Stomach smooth muscle (tissue), 2 donors: Measurements from ENCODE around the gene SNX6.
"Not testable (repeated sequence)": the region's sequence is repeated elsewhere in the genome, so short reads cannot be mapped to it uniquely, and the experiment has no call there.

Source experiments
- H3K27ac ChIP-seq: one replicate; pipeline ENCODE4 v1.7.0; 2013; ENCODE audit warnings: mild to moderate bottlenecking, low read length, inconsistent platforms
- H3K27me3 ChIP-seq, 2 donors: one replicate each; pipeline ENCODE4 v1.7.0; 2013; ENCODE audit warnings: low read length in 2 of 2; ENCODE audit not compliant: insufficient read depth in 2 of 2, control insufficient read depth in 1 of 2
- H3K36me3 ChIP-seq, 2 donors: one replicate each; pipeline ENCODE4 v1.7.0; 2013; ENCODE audit warnings: low read length in 2 of 2; ENCODE audit not compliant: control insufficient read depth in 2 of 2, insufficient read depth in 2 of 2
- H3K4me1 ChIP-seq: one replicate; pipeline ENCODE4 v1.7.0; 2013; ENCODE audit warnings: low read length; ENCODE audit not compliant: control insufficient read depth, insufficient read depth
- H3K4me3 ChIP-seq, 2 donors: one replicate each; pipeline ENCODE4 v1.7.0; 2013; ENCODE audit warnings: low read length in 2 of 2
- H3K9ac ChIP-seq, 2 donors: one replicate each; pipeline ENCODE4 v1.7.0; 2013; ENCODE audit warnings: low read length in 2 of 2, mild to moderate bottlenecking in 1 of 2
- H3K9me3 ChIP-seq, 2 donors: one replicate each; pipeline ENCODE4 v1.7.0; 2013; ENCODE audit warnings: low read length in 2 of 2; ENCODE audit not compliant: control insufficient read depth in 2 of 2
- donor health status: healthy.
- donor health status: Pancreatic carcinoma.

SNX6 gene

DNA sequence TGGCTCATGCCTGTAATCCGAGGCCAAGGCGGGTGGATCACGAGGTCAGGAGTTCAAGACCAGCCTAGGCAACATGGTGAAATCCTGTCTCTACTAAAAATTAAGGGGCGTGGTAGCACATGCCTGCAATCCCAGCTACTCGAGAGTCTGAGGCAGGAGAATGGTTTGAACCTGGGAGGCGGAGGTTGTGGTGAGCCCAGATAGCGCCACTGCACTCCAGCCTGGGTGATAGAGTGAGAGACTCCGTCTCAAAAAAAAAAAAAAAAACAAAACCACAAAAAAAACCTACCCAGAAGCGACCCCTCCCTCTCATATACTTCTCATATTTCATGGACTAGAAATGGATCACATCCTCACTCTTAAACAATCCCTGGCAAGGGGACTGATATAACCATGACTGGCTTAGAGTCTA is 4.4 kb upstream of the SNX6 start:
- not testable (repeated sequence) for H3K4me1 ChIP-seq, H3K4me3 ChIP-seq, H3K9me3 ChIP-seq, H3K27ac ChIP-seq, H3K9ac ChIP-seq, H3K36me3 ChIP-seq, H3K27me3 ChIP-seq

DNA sequence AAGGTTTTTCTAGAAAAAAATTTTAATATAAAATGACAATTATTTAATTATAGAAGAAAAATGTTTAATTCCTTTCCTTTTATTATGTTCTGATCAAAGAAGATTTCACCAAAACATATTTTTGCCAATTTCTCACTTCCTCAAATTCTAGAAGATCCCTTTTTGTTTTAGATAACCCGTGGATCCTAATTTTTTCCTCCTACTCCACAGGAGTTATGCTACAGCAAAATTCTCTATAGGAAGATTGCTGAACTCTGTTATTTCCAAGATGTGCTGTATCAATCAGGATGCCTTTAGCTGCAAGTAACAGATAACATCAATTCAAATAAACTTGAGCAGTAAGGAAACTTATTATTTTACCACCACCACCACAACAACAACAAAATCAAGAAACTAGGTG is 3.8 kb upstream of the SNX6 start:
- H3K4me1 ChIP-seq: peaks cover 3% of the 10 kb centered on the region
- no peak overlapping the region for H3K4me3 ChIP-seq
- no peak overlapping the region for H3K27ac ChIP-seq
- H3K9ac ChIP-seq: no peak overlapping the region
- no peaks in the 10 kb centered on the region for H3K27me3 ChIP-seq
- H3K36me3 ChIP-seq: no peaks in the 10 kb centered on the region
- H3K9me3 ChIP-seq: no peaks in the 10 kb centered on the region

DNA sequence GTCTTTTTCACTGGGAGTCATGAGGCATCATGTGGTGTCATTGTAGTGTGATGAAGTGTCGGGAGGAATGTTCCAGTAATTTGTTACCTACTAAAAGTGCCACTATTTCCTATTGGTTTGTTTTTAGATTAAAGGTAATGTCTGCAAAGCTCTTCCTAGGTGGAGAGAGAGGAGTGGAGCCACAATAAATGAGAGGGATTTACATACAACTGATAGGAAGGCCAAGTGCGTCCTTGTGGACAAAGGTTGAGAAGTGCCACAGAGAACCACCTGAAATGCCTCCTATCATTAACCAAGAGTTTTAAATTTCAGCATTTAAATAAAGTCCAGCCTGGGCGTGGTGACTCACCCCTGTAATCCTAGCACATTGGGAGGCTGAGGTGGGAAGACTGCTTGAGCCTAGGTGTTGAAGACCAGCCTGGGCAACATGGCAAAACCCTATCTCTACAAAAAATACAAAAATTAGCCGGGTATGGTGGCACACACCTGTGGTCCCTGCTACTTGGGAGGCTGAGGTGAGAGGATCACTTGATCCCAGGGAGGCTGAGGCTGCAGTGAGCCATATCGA is 2.5 kb upstream of the SNX6 start:
- no peaks in the 10 kb centered on the region for H3K27me3 ChIP-seq
- no peak overlapping the region for H3K4me3 ChIP-seq
- peaks cover 3% of the 10 kb centered on the region for H3K4me1 ChIP-seq
- no peaks in the 10 kb centered on the region for H3K36me3 ChIP-seq
- no peaks in the 10 kb centered on the region for H3K9me3 ChIP-seq
- no peak overlapping the region for H3K27ac ChIP-seq
- no peak overlapping the region for H3K9ac ChIP-seq

DNA sequence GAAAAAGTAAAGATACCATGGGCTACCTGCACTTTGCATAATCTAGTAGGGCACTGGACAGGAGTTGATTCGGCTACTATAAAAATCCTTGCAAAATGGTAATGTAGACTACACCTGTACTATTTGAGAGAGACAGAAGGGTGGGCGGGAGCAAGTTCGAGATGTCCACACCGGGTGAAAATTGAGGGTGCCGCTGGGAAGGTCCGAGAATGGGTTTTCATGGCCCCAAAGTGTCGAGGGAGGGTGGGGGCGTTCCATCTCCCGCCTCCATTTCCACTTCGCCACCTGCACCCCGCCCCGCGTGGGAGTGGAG is 648 bp downstream of the SNX6 start:
- H3K27ac ChIP-seq: peak overlapping the region; percentile 85
- peaks cover 3% of the 10 kb centered on the region for H3K4me1 ChIP-seq
- H3K9ac ChIP-seq: peak overlapping the region; percentile 90 to 96

DNA sequence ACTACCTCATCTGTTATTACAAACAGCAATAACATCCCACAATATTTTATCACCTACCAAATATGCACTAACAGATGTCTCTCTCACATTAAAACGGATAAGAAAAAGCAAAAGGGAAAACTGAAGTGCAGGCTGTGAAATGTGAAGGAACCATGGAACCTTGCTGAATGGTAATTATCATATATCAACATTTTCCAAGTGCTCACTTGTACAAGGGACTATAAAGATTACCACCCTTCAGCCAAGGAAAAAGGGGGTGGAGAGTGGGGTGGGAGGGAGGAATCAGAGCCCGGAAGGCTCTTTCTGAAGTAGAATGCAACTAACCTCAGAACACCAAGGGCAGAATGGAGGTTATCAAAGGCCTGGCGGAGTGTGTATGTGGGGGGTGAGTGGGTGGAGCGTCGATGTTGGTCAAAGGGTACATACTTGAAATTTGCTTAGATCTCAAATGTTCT is 1.2 kb downstream of the SNX6 start:
- Histone ChIP-seq H3K4me1 (peaks cover 3% of the 10 kb centered on the region), H3K9ac (peak overlapping the region in 1 of 2 donors; percentile 90), H3K4me3 (peak overlapping the region; percentile 47 to 91), H3K27ac (no peak overlapping the region), H3K27me3 (no peaks in the 10 kb centered on the region), H3K9me3 (no peaks in the 10 kb centered on the region), H3K36me3 (no peaks in the 10 kb centered on the region)

More for the DNA sequence above, 648 bp downstream of the SNX6 start:
- peak overlapping the region; percentile 82 to 91 for H3K4me3 ChIP-seq
- H3K36me3 ChIP-seq: no peaks in the 10 kb centered on the region
- no peaks in the 10 kb centered on the region for H3K9me3 ChIP-seq
- no peaks in the 10 kb centered on the region for H3K27me3 ChIP-seq

DNA sequence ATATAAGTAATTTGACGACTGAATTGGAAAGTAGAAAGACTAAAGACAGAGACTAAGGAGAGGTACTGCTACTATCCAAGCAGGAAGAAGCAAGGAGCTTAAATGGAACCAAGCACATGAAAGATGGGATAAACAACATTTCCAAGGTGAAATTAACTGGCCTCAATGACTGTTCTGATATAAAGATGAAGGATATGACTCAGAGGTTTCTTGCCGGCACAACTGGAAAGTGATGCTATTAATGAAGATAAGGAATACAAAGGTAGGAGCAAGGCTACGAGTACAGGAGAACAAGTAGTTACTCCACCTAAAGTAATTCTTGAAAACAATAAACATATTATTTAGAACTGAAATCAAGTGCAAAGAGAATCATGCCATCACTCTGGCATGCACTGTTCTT is 6.4 kb downstream of the SNX6 start:
- no peaks in the 10 kb centered on the region for H3K27me3 ChIP-seq
- peaks cover 6 to 11% of the 10 kb centered on the region in 2 donors for H3K36me3 ChIP-seq
- no peak overlapping the region for H3K27ac ChIP-seq
- H3K9ac ChIP-seq: no peak overlapping the region
- H3K4me1 ChIP-seq: no peaks in the 10 kb centered on the region
- H3K4me3 ChIP-seq: no peak overlapping the region
- no peaks in the 10 kb centered on the region for H3K9me3 ChIP-seq

GRCh38 chr14:34620839-34621238 is 9.1 kb downstream of the SNX6 start:
- no peak overlapping the region for H3K9ac ChIP-seq
- no peaks in the 10 kb centered on the region for H3K27me3 ChIP-seq
- no peak overlapping the region for H3K4me3 ChIP-seq
- H3K27ac ChIP-seq: no peak overlapping the region
- no peaks in the 10 kb centered on the region for H3K9me3 ChIP-seq
- H3K36me3 ChIP-seq: peaks cover 11 to 15% of the 10 kb centered on the region in 2 donors
- no peaks in the 10 kb centered on the region for H3K4me1 ChIP-seq

DNA sequence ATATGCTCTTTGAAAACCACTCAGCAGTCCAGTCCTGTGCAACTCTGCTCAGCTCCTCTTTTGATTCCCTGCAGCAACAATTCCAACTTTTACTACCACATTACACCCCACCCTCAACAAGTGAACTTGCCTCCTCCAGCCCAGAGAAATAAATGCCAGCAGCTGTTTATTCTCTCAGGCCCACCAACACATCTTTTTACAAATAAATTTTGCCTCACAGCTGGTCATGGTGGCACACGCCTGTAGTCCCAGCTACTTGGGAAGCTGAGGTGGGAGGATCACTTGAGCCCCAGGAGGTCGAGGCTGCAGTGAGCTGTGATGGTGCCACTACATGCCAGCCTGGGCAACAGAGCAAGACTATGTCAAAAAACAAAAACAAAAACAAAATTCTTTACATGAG is 9.8 kb downstream of the SNX6 start:
- Histone ChIP-seq H3K4me1 (peaks cover 2% of the 10 kb centered on the region), H3K27ac (no peak overlapping the region), H3K9ac (no peak overlapping the region), H3K9me3 (no peaks in the 10 kb centered on the region), H3K4me3 (no peak overlapping the region), H3K27me3 (no peaks in the 10 kb centered on the region), H3K36me3 (peaks cover 11 to 15% of the 10 kb centered on the region in 2 donors)

DNA sequence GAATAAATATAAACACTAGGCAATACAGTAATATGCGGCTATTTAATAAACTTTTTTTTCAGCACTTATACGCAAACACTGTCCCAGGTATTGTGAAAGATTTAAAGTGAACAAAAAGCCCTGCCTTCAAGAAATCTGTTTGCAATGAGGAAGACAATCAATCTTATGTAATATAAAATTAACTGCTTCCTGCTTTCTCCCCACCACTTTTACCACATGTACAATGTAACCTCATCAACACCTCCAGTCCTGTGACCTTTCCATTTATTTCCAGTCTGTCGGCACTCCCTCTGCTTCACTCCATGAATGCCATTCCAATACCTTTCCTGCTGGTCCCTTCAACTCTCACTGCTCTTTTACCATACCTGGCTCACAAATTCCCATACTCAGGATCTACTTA is 10.5 kb downstream of the SNX6 start:
- H3K36me3 ChIP-seq: peaks cover 11 to 15% of the 10 kb centered on the region in 2 donors

DNA sequence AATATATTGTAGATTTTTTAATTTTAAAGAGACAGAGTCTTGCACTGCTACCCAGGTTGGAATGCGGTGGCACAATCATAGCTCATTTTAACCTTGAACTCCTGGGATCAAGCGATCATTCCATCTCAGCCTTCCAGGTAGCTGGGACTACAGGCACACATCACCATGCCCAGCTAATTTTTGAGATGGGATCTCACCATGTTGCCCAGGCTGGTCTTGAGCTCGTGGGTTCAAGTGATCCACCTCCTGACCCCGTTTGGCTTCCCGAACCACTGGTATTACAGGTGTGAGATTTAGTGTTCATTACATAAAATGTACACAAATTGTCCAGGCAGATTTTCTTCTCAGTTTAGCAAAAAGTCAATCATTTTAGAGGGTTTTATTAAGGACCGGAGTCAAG is 13.6 kb downstream of the SNX6 start:
- no peak overlapping the region for H3K4me3 ChIP-seq
- H3K27me3 ChIP-seq: no peaks in the 10 kb centered on the region
- H3K9me3 ChIP-seq: no peaks in the 10 kb centered on the region
- no peak overlapping the region for H3K27ac ChIP-seq
- peaks cover 2% of the 10 kb centered on the region for H3K4me1 ChIP-seq
- H3K9ac ChIP-seq: no peak overlapping the region
- H3K36me3 ChIP-seq: peaks cover 4 to 9% of the 10 kb centered on the region in 2 donors

More for the DNA sequence above, 10.5 kb downstream of the SNX6 start:
- Histone ChIP-seq H3K9me3 (no peaks in the 10 kb centered on the region), H3K4me3 (no peak overlapping the region), H3K4me1 (peaks cover 2% of the 10 kb centered on the region), H3K27me3 (no peaks in the 10 kb centered on the region), H3K9ac (no peak overlapping the region), H3K27ac (no peak overlapping the region)

GRCh38 chr14:34615507-34615906 is 14.4 kb downstream of the SNX6 start:
- Histone ChIP-seq H3K4me1 (peaks cover 2% of the 10 kb centered on the region), H3K9ac (no peak overlapping the region), H3K36me3 (peaks cover 4 to 9% of the 10 kb centered on the region in 2 donors), H3K27me3 (no peaks in the 10 kb centered on the region), H3K4me3 (no peak overlapping the region), H3K9me3 (no peaks in the 10 kb centered on the region), H3K27ac (no peak overlapping the region)
